Posterior vena cava (tissue), 2 donors: ENCODE results near the gene MED12. TPM values are rescaled to one million over a fixed set of nuclear protein-coding genes. Genes with fewer than 3 reads are reported as not detected.
A peak's percentile ranks its signal among the peaks of the same experiment; 100 is the strongest.

Experiments
- DNase-seq: peaks from one replicate; pipeline ENCODE4 v3.0.0-alpha.2; 2020; ENCODE audit warnings: low spot score
- intact Hi-C, 2 donors: fragments of 100-400 bp; cut with DNase I; formaldehyde crosslinking; loops; one replicate each; pipeline versions ENCODE4 v1.14.1 to v1.14.2; 2022 to 2023
- total RNA-seq, 2 donors: library from RNA; stranded (reverse); fragmentation: NEBNext Ultra II Directional; extraction: Animal tissue kit (Norgen Biotek cat#: 25700); gene quantifications; one replicate each; pipeline ENCODE4 v1.2.1, GENCODE V29; 2021
- donor health status: DM: yes; HTN: yes; CAD: no.
- donor health status: DM: yes; HTN: yes; CAD: no.

Gene MED12
- total RNA-seq, 2 donors from 2014 or later, result 29.2 to 33.0 TPM

GRCh38 chrX:71105628-71106027, 12.8 kb upstream of the MED12 start:
- intact Hi-C loops, result no loop called here
- DNase-seq, result no peak

GRCh38 chrX:71106427-71106826, 12.0 kb upstream of the MED12 start, which contains the start of gene CXorf65:
CXorf65 (minus strand) TSS chrX:71106740; CDS start chrX:71106556, 184 bp downstream.
- intact Hi-C loops, result no loop called here
- no peak for DNase-seq

GRCh38 chrX:71107245-71107644, 11.2 kb upstream of the MED12 start:
- intact Hi-C loops, result no loop called here
- no peak for DNase-seq

DNA sequence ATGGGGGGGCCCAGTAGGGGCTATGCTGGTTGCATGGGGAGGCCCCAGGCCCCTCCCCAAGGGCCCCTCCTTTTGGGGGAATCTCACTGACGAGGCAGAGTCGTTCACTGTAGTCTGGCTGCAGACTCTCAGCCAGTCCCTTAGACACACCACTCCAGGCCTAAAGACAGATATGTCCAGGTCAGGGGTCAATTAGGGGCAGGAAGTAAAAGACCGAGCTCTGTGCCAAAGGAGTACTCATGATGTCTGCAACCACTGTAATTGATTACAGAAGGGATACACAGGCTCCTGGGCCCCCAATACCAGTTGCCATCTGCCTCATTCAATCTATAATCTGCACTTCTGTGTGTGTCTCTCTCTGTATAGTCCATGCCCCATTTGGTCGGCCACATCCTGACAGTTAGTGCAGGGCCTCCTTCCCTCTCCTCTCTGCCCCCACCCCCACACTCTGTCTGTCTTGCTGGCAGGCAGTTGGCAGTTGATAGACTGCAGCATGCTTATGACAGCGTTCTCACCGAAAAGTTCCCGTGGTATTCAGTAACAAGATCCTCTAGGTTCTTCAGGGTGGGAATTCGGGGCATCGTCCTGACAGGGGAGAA, 10.5 kb upstream of the MED12 start:
- intact Hi-C loops, result no loop called here
- DNase-seq, result no peak

DNA sequence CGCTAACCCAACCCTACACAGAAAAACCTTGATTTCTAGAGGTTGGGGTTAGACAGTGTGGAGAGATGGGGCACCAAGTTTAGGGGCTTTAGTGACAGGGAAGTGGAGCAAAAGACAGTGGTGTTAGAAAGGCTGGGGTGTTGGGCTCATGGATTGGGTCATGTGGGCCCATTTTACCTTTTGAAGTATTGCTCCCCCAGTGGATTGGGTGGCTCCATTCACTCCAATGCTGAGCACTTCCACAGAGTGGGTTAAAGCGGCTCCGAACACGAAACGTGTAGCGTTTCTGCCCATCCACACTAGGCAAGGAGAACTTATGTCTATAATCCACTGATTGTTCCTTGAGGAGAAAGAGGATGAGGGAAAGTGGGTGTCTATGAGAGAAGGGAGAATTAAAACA, 9.3 kb upstream of the MED12 start:
- intact Hi-C loops, result no loop called here
- no peak for DNase-seq

GRCh38 chrX:71111141-71111843, 7.1 kb upstream of the MED12 start, which contains the start of gene IL2RG:
IL2RG (minus strand) TSS chrX:71111577; CDS start chrX:71111539, 38 bp downstream.
- intact Hi-C loops, result no loop called here
- no peak for DNase-seq

GRCh38 chrX:71111921-71112431, 6.4 kb upstream of the MED12 start:
- intact Hi-C loops, result no loop called here
- no peak for DNase-seq

GRCh38 chrX:71117358-71117757, 1.0 kb upstream of the MED12 start:
- intact Hi-C loops, result no loop called here

DNA sequence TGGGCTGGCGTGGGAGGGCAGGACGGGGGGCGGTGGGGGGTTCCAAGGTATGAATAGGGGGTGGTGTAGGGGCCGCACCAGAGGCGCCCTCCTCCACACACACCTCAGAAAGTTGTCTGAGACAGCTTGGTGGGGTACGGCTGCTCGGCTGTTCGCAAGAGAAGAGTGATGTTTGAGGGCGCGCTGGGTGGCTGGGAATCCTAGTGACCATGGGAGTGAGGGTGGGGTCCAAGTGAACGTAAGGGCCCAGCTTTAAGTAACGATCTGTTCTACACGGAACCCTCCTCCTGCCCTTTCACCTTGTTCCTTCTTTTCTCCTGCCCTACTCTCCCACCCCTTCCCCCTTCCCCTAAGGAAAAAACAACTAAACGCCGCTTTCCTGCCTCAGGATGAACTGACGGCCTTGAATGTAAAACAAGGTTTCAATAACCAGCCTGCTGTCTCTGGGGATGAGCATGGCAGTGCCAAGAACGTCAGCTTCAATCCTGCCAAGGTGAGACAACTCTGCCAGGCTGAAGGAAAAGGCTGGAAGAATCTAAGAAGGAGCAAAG, 664 bp downstream of the MED12 start:
- intact Hi-C loops, result no loop called here
- no peak for DNase-seq

More at GRCh38 chrX:71117358-71117757, 1.0 kb upstream of the MED12 start:
- no peak for DNase-seq

GRCh38 chrX:71128166-71128833, 9.9 kb downstream of the MED12 start:
- intact Hi-C loops, result no loop called here
- no peak for DNase-seq

GRCh38 chrX:71128915-71129765, 10.7 kb downstream of the MED12 start:
- intact Hi-C loops, result no loop called here
- peak; percentile 91 for DNase-seq

DNA sequence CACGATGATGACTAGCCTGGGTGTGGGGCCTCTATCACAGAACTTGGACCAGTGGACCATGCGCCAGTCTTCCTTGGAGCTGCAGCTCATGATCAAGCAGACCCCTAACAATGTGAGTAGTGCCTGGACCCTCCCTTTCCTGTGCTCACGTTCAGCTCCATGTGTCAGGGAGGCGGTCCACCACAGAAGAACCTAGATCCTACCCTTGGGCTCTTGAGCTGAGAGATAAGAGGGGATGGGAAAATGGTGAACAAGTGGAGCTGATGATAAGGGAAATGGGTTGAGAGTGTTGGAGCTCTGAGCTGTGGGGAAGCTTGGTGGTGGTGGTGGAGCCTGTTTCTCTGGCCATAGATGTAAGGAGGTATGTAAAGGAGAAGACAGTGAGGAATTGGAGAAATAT, 13.1 kb downstream of the MED12 start:
- intact Hi-C loops, result no loop called here
- no peak for DNase-seq

DNA sequence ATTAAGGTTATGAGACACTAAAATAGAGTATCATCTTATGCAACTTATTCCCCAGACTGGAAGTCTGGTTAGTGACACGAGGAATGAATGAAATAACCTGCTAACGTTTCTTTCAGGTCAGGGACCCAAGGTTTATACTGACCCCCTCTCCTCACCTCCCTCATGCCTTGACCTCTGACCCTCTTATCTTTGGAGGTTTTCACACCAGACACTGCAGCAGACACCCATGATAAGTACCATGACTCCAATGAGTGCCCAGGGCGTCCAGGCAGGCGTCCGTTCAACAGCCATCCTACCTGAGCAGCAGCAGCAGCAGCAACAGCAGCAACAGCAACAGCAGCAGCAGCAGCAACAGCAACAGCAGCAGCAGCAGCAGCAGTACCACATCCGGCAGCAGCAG, 22.0 kb downstream of the MED12 start:
- DNase-seq, result no peak
- intact Hi-C loops, result no loop called here

- intact Hi-C loops, result no loop called here
- no peak for DNase-seq
Observed at GRCh38 chrX:71143508-71143907, 25.1 kb downstream of the MED12 start.

GRCh38 chrX:71144651-71145050, 26.3 kb downstream of the MED12 start, which contains the start of gene NLGN3:
NLGN3 (plus strand) TSS chrX:71144841; CDS start chrX:71147750, 2,909 bp downstream.
- intact Hi-C loops, result no loop called here
- no peak for DNase-seq

- intact Hi-C loops, result no loop called here
- no peak for DNase-seq
Observed at GRCh38 chrX:71147496-71148277, 29.3 kb downstream of the MED12 start.

DNA sequence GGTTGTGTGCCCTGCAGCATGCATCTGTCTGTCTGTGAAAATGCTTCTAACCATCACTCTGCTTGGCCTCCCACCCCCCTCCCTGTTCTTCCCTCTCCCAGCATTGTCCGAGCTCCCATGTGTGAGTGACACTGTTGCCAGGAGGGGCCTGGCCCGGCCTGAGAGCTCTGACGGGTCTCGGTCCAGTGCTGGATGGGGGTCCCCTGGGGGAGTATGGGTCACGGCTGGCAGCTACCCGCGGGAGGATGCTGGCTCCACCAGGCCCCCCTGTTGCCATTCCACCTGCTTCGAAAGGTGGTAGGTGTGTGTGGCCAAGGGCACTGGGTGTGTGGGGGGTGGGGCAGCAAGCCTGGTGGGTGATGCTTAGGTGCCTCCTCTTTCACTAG, 29.9 kb downstream of the MED12 start:
- intact Hi-C loops, result no loop called here
- DNase-seq, result no peak

- no peak for DNase-seq
- intact Hi-C loops, result no loop called here
Observed at GRCh38 chrX:71151366-71151765, 33.0 kb downstream of the MED12 start.
